Measurements from ENCODE around the gene RRP9.

Gene RRP9

GRCh38 chr3:51961602-51962569, 20.2 kb upstream of the RRP9 start:
- no peaks in the 10 kb centered on the region for H3K36me3 ChIP-seq (ENCODE audit: insufficient read depth, low read length)
- no peaks in the 10 kb centered on the region for H3K27me3 ChIP-seq (ENCODE audit: insufficient read depth, low read length)
- H3K27ac ChIP-seq (ENCODE audit: low read depth, low read length), result no peak overlapping the region
- peaks cover 20% of the 10 kb centered on the region for H3K79me2 ChIP-seq (ENCODE audit: control insufficient read depth, insufficient read depth, low read length, unreplicated experiment)
- peaks cover 12% of the 10 kb centered on the region for H3K4me1 ChIP-seq (ENCODE audit: control insufficient read depth, insufficient read depth, low read length, unreplicated experiment)
- no peak overlapping the region for H2AFZ ChIP-seq (ENCODE audit: low read length, unreplicated experiment)
- H3K4me3 ChIP-seq (ENCODE audit: low read depth, low read length), result no peak overlapping the region

- Histone ChIP-seq H3K36me3 (ENCODE audit: insufficient read depth, low read length) (no peaks in the 10 kb centered on the region), H3K27ac (ENCODE audit: low read depth, low read length) (no peak overlapping the region), H3K4me1 (ENCODE audit: control insufficient read depth, insufficient read depth, low read length, unreplicated experiment) (peaks cover 4% of the 10 kb centered on the region)
These were observed 19.3 kb upstream of the RRP9 start for GRCh38 chr3:51961011-51961410.

GRCh38 chr3:51960386-51960785, 18.7 kb upstream of the RRP9 start:
- Histone ChIP-seq H3K4me3 (ENCODE audit: low read depth, low read length) (no peak overlapping the region), H3K79me2 (ENCODE audit: control insufficient read depth, insufficient read depth, low read length, unreplicated experiment) (peaks cover 10% of the 10 kb centered on the region), H3K27me3 (ENCODE audit: insufficient read depth, low read length) (no peaks in the 10 kb centered on the region), H3K27ac (ENCODE audit: low read depth, low read length) (no peak overlapping the region), H2AFZ (ENCODE audit: low read length, unreplicated experiment) (no peak overlapping the region), H3K4me1 (ENCODE audit: control insufficient read depth, insufficient read depth, low read length, unreplicated experiment) (no peaks in the 10 kb centered on the region), H3K36me3 (ENCODE audit: insufficient read depth, low read length) (no peaks in the 10 kb centered on the region)

More at GRCh38 chr3:51961011-51961410, 19.3 kb upstream of the RRP9 start:
- Histone ChIP-seq H3K4me3 (ENCODE audit: low read depth, low read length) (no peak overlapping the region), H2AFZ (ENCODE audit: low read length, unreplicated experiment) (no peak overlapping the region), H3K79me2 (ENCODE audit: control insufficient read depth, insufficient read depth, low read length, unreplicated experiment) (peaks cover 12% of the 10 kb centered on the region), H3K27me3 (ENCODE audit: insufficient read depth, low read length) (no peaks in the 10 kb centered on the region)

GRCh38 chr3:51959651-51960050, 17.9 kb upstream of the RRP9 start:
- no peak overlapping the region for H3K4me3 ChIP-seq (ENCODE audit: low read depth, low read length)
- H3K4me1 ChIP-seq (ENCODE audit: control insufficient read depth, insufficient read depth, low read length, unreplicated experiment), result no peaks in the 10 kb centered on the region
- no peak overlapping the region for H3K27ac ChIP-seq (ENCODE audit: low read depth, low read length)
- peaks cover 2% of the 10 kb centered on the region for H3K79me2 ChIP-seq (ENCODE audit: control insufficient read depth, insufficient read depth, low read length, unreplicated experiment)
- no peaks in the 10 kb centered on the region for H3K27me3 ChIP-seq (ENCODE audit: insufficient read depth, low read length)
- H2AFZ ChIP-seq (ENCODE audit: low read length, unreplicated experiment), result no peak overlapping the region
- no peaks in the 10 kb centered on the region for H3K36me3 ChIP-seq (ENCODE audit: insufficient read depth, low read length)

GRCh38 chr3:51958603-51959521, 17.2 kb upstream of the RRP9 start:
- Histone ChIP-seq H3K79me2 (ENCODE audit: control insufficient read depth, insufficient read depth, low read length, unreplicated experiment) (no peaks in the 10 kb centered on the region), H3K27me3 (ENCODE audit: insufficient read depth, low read length) (no peaks in the 10 kb centered on the region), H2AFZ (ENCODE audit: low read length, unreplicated experiment) (no peak overlapping the region), H3K4me1 (ENCODE audit: control insufficient read depth, insufficient read depth, low read length, unreplicated experiment) (peaks cover under 1% of the 10 kb centered on the region), H3K27ac (ENCODE audit: low read depth, low read length) (no peak overlapping the region), H3K36me3 (ENCODE audit: insufficient read depth, low read length) (no peaks in the 10 kb centered on the region), H3K4me3 (ENCODE audit: low read depth, low read length) (no peak overlapping the region)

GRCh38 chr3:51957520-51958205, 16.0 kb upstream of the RRP9 start:
- Histone ChIP-seq H2AFZ (ENCODE audit: low read length, unreplicated experiment) (no peak overlapping the region), H3K36me3 (ENCODE audit: insufficient read depth, low read length) (no peaks in the 10 kb centered on the region), H3K4me3 (ENCODE audit: low read depth, low read length) (no peak overlapping the region), H3K27me3 (ENCODE audit: insufficient read depth, low read length) (no peaks in the 10 kb centered on the region), H3K27ac (ENCODE audit: low read depth, low read length) (no peak overlapping the region), H3K79me2 (ENCODE audit: control insufficient read depth, insufficient read depth, low read length, unreplicated experiment) (no peaks in the 10 kb centered on the region), H3K4me1 (ENCODE audit: control insufficient read depth, insufficient read depth, low read length, unreplicated experiment) (peaks cover 10% of the 10 kb centered on the region)

GRCh38 chr3:51955893-51956770, 14.4 kb upstream of the RRP9 start:
- Histone ChIP-seq H3K36me3 (ENCODE audit: insufficient read depth, low read length) (no peaks in the 10 kb centered on the region), H3K4me3 (ENCODE audit: low read depth, low read length) (no peak overlapping the region), H3K27me3 (ENCODE audit: insufficient read depth, low read length) (no peaks in the 10 kb centered on the region), H3K4me1 (ENCODE audit: control insufficient read depth, insufficient read depth, low read length, unreplicated experiment) (peaks cover 10% of the 10 kb centered on the region), H3K27ac (ENCODE audit: low read depth, low read length) (no peak overlapping the region), H2AFZ (ENCODE audit: low read length, unreplicated experiment) (no peak overlapping the region), H3K79me2 (ENCODE audit: control insufficient read depth, insufficient read depth, low read length, unreplicated experiment) (no peaks in the 10 kb centered on the region)

- Histone ChIP-seq H2AFZ (ENCODE audit: low read length, unreplicated experiment) (no peak within 1 kb of the TSS), H3K27me3 (ENCODE audit: insufficient read depth, low read length) (no peaks in the 10 kb centered on the region), H3K4me3 (ENCODE audit: low read depth, low read length) (no peak within 1 kb of the TSS)
These were observed 13.6 kb upstream of the RRP9 start, which contains the start of gene GPR62 for GRCh38 chr3:51955175-51955892. Gene GPR62 (plus strand): TSS chr3:51955381. CDS start chr3:51955653, 272 bp downstream.

GRCh38 chr3:51954713-51955112, 13.0 kb upstream of the RRP9 start:
- H3K4me3 ChIP-seq (ENCODE audit: low read depth, low read length), result no peak overlapping the region
- no peak overlapping the region for H2AFZ ChIP-seq (ENCODE audit: low read length, unreplicated experiment)
- H3K36me3 ChIP-seq (ENCODE audit: insufficient read depth, low read length), result no peaks in the 10 kb centered on the region
- H3K4me1 ChIP-seq (ENCODE audit: control insufficient read depth, insufficient read depth, low read length, unreplicated experiment), result peaks cover 10% of the 10 kb centered on the region
- no peaks in the 10 kb centered on the region for H3K79me2 ChIP-seq (ENCODE audit: control insufficient read depth, insufficient read depth, low read length, unreplicated experiment)
- H3K27ac ChIP-seq (ENCODE audit: low read depth, low read length), result no peak overlapping the region
- H3K27me3 ChIP-seq (ENCODE audit: insufficient read depth, low read length), result no peaks in the 10 kb centered on the region

More at GRCh38 chr3:51955175-51955892, 13.6 kb upstream of the RRP9 start, which contains the start of gene GPR62:
- H3K27ac ChIP-seq (ENCODE audit: low read depth, low read length), result no peak within 1 kb of the TSS
- no peaks in the 10 kb centered on the region for H3K79me2 ChIP-seq (ENCODE audit: control insufficient read depth, insufficient read depth, low read length, unreplicated experiment)
- peaks cover 10% of the 10 kb centered on the region for H3K4me1 ChIP-seq (ENCODE audit: control insufficient read depth, insufficient read depth, low read length, unreplicated experiment)
- H3K36me3 ChIP-seq (ENCODE audit: insufficient read depth, low read length), result no peaks in the 10 kb centered on the region
